WTC11 (cell line): ENCODE results near the gene AGBL4. TPM values are rescaled to one million over a fixed set of nuclear protein-coding genes. Genes with fewer than 3 reads are reported as not detected.

Source experiments
- ATAC-seq: fragments of 200-7000 bp; cut with Tn5 transposase; 2 replicates; pipeline ENCODE4 v1.10.0; 2021; ENCODE audit warnings: mild to moderate bottlenecking, moderate library complexity
- CTCF ChIA-PET: fragments of 300-600 bp; sonication (Branson Sonifier 250); formaldehyde crosslinking; loops from one replicate; lab custom pipeline; 2021; ENCODE audit warnings: antibody characterized with exemption; lab: Charles Lee
- POLR2A ChIA-PET: fragments of 350-600 bp; sonication (Branson Sonifier 250); formaldehyde crosslinking; loops from one replicate; lab custom pipeline; 2021; ENCODE audit warnings: antibody characterized with exemption; lab: Charles Lee
- DNase-seq: peaks from one replicate; pipeline ENCODE4 v3.0.0; 2021; ENCODE audit warnings: low spot score
- H3K27ac Mint-ChIP-seq: 2 replicates; pipeline ENCODE4 v1.8.0; 2021; ENCODE audit warnings: mixed read lengths
- H3K27me3 Mint-ChIP-seq: 2 replicates; pipeline ENCODE4 v1.8.0; 2021; ENCODE audit warnings: low read depth, mild to moderate bottlenecking, moderate library complexity, mixed read lengths
- H3K36me3 Mint-ChIP-seq: 2 replicates; pipeline ENCODE4 v1.8.0; 2021; ENCODE audit warnings: mixed read lengths
- H3K4me1 Mint-ChIP-seq: 2 replicates; pipeline ENCODE4 v1.8.0; 2022; ENCODE audit warnings: mixed read lengths
- H3K4me3 Mint-ChIP-seq: 2 replicates; pipeline ENCODE4 v1.8.0; 2021; ENCODE audit warnings: mild to moderate bottlenecking, moderate library complexity, mixed read lengths
- H3K9me3 Mint-ChIP-seq: 2 replicates; pipeline ENCODE4 v1.8.0; 2021; ENCODE audit warnings: mixed read lengths
- ATF1 ChIP-seq: sonication (generic); formaldehyde crosslinking; IDR thresholded peaks from 2 replicates; pipeline ENCODE4 v1.8.1; 2023; ENCODE audit warnings: mild to moderate bottlenecking, moderate library complexity, missing genetic modification reagents
- ATF6 ChIP-seq: sonication (generic); formaldehyde crosslinking; IDR thresholded peaks from 2 replicates; pipeline ENCODE4 v1.8.1; 2023; ENCODE audit warnings: mild to moderate bottlenecking, missing genetic modification reagents
- CBFB ChIP-seq: sonication (generic); formaldehyde crosslinking; IDR thresholded peaks from 2 replicates; pipeline ENCODE4 v1.8.1; 2022; ENCODE audit warnings: mild to moderate bottlenecking, low read depth, missing genetic modification reagents
- EMX1 ChIP-seq: fragments of 250-450 bp; sonication (Bioruptor Pico); IDR thresholded peaks from 2 replicates; pipeline ENCODE4 v1.8.0; 2021; ENCODE audit warnings: mild to moderate bottlenecking
- FOXK1 ChIP-seq: sonication (generic); formaldehyde crosslinking; IDR thresholded peaks from 2 replicates; pipeline ENCODE4 v1.8.0; 2022; ENCODE audit warnings: mild to moderate bottlenecking, moderate library complexity, missing genetic modification reagents
- FOXP1 ChIP-seq: sonication (generic); formaldehyde crosslinking; IDR thresholded peaks from 2 replicates; pipeline ENCODE4 v1.8.0; 2022; ENCODE audit warnings: missing genetic modification reagents, mild to moderate bottlenecking, moderate library complexity, borderline replicate concordance
- FOXP4 ChIP-seq: sonication (generic); formaldehyde crosslinking; IDR thresholded peaks from 2 replicates; pipeline ENCODE4 v1.8.0; 2022; ENCODE audit warnings: mild to moderate bottlenecking, missing genetic modification reagents
- GABPB1 ChIP-seq: sonication (generic); formaldehyde crosslinking; IDR thresholded peaks from 2 replicates; pipeline ENCODE4 v1.8.1; 2023; ENCODE audit warnings: mild to moderate bottlenecking, missing genetic modification reagents
- PRDM15 ChIP-seq: sonication (generic); formaldehyde crosslinking; IDR thresholded peaks from 2 replicates; pipeline ENCODE4 v1.8.0; 2022; ENCODE audit warnings: missing genetic modification reagents
- SP1 ChIP-seq: sonication (generic); formaldehyde crosslinking; conservative IDR thresholded peaks from 2 replicates; pipeline ENCODE4 v1.8.1; 2022; ENCODE audit warnings: missing genetic modification reagents
- ZBTB21 ChIP-seq: sonication (generic); formaldehyde crosslinking; IDR thresholded peaks from 2 replicates; pipeline ENCODE4 v1.8.1; 2023; ENCODE audit warnings: mild to moderate bottlenecking, missing genetic modification reagents, borderline replicate concordance
- ZNF232 ChIP-seq: sonication (generic); formaldehyde crosslinking; IDR thresholded peaks from 2 replicates; pipeline ENCODE4 v1.8.0; 2022; ENCODE audit warnings: mild to moderate bottlenecking, missing genetic modification reagents
- ZNF423 ChIP-seq: fragments of 250-450 bp; sonication (Bioruptor Pico); IDR thresholded peaks from 2 replicates; pipeline ENCODE4 v2.1.2; 2022; ENCODE audit warnings: mild to moderate bottlenecking, moderate library complexity
- ZNF671 ChIP-seq: fragments of 250-450 bp; sonication (Bioruptor Pico); IDR thresholded peaks from 2 replicates; pipeline ENCODE4 v1.8.0; 2021; ENCODE audit warnings: mild to moderate bottlenecking
- total RNA-seq: library from RNA; stranded (reverse); gene quantifications from 3 replicates; pipeline ENCODE4 v1.2.3, GENCODE V29; 2021
- TF ChIP-seq, protein P1 (sequence below): sonication (generic); formaldehyde crosslinking; IDR thresholded peaks from 2 replicates; pipeline ENCODE4 v1.8.0; 2022; ENCODE audit warnings: mild to moderate bottlenecking, missing genetic modification reagents
- TF ChIP-seq, protein P2 (sequence below): sonication (generic); formaldehyde crosslinking; IDR thresholded peaks from 2 replicates; pipeline ENCODE4 v1.8.0; 2022; ENCODE audit warnings: mild to moderate bottlenecking, missing genetic modification reagents

Gene AGBL4
- total RNA-seq, 1 experiment from 2014 or later: 0.87 TPM

- TF ChIP-seq, protein P1, sequence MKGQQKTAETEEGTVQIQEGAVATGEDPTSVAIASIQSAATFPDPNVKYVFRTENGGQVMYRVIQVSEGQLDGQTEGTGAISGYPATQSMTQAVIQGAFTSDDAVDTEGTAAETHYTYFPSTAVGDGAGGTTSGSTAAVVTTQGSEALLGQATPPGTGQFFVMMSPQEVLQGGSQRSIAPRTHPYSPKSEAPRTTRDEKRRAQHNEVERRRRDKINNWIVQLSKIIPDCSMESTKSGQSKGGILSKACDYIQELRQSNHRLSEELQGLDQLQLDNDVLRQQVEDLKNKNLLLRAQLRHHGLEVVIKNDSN (CRISPR knock-in tag): no peak
- no peak for TF ChIP-seq ZNF423 (CRISPR knock-in tag)
- TF ChIP-seq ZNF671 (CRISPR knock-in tag): no peak
Observed at GRCh38 chr1:49297783-49298182, 726.0 kb downstream of the AGBL4 start (continued).

DNA sequence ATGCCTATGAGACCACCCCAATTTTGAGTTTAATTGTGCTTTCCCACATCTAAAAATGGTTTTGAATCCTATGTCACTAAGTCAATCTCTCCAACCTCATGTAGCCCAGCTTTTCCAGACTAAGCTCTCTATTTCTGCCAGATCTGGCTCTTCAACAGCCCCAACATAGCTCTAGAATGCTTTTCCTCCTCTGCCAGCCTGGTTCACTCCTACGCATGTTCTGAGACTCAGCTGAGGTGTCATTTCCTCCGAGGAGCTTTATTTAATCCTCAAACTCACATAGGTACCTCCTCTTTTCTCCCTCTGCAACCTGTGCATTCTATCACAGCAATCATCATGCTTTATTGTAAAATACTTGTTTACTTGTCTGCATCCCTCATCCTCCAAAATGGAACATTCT is 729.2 kb downstream of the AGBL4 start:
- peaks cover 20% of the 10 kb centered on the region for H3K4me1 Mint-ChIP-seq
- H3K27me3 Mint-ChIP-seq: no peaks in the 10 kb centered on the region
- H3K27ac Mint-ChIP-seq: no peak overlapping the region
- ATAC-seq (no peak), DNase-seq (no peak)
- peaks cover 19% of the 10 kb centered on the region for H3K9me3 Mint-ChIP-seq
- ChIA-PET POLR2A (no interaction called here), CTCF (no interaction called here)
- peaks cover 3% of the 10 kb centered on the region for H3K36me3 Mint-ChIP-seq
- TF ChIP-seq EMX1 (CRISPR knock-in tag): no peak
- TF ChIP-seq ZBTB21: no peak
- no peak for TF ChIP-seq PRDM15 (CRISPR knock-in tag)
- no peak for TF ChIP-seq GABPB1 (CRISPR knock-in tag)
- TF ChIP-seq ZNF232 (CRISPR knock-in tag): no peak
- no peak overlapping the region for H3K4me3 Mint-ChIP-seq

GRCh38 chr1:49293016-49293415 is 730.7 kb downstream of the AGBL4 start:
- Mint-ChIP-seq H3K27me3 (no peaks in the 10 kb centered on the region), H3K36me3 (peaks cover 3% of the 10 kb centered on the region), H3K27ac (no peak overlapping the region), H3K4me1 (peaks cover 11% of the 10 kb centered on the region), H3K9me3 (peaks cover 24% of the 10 kb centered on the region), H3K4me3 (no peak overlapping the region)
- ATAC-seq (no peak), DNase-seq (no peak)
- ChIA-PET POLR2A (no interaction called here), CTCF (no interaction called here)
- TF ChIP-seq SP1 (CRISPR knock-in tag) (no peak), FOXK1 (CRISPR knock-in tag) (no peak), ATF6 (CRISPR knock-in tag) (no peak), CBFB (no peak), FOXP1 (no peak), ATF1 (CRISPR knock-in tag) (no peak), FOXP4 (CRISPR knock-in tag) (no peak)
- TF ChIP-seq, protein P2, sequence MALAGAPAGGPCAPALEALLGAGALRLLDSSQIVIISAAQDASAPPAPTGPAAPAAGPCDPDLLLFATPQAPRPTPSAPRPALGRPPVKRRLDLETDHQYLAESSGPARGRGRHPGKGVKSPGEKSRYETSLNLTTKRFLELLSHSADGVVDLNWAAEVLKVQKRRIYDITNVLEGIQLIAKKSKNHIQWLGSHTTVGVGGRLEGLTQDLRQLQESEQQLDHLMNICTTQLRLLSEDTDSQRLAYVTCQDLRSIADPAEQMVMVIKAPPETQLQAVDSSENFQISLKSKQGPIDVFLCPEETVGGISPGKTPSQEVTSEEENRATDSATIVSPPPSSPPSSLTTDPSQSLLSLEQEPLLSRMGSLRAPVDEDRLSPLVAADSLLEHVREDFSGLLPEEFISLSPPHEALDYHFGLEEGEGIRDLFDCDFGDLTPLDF (CRISPR knock-in tag): no peak
